Thoracic aorta (tissue), 2 donors: ENCODE results near the gene GABRB2. TPM values are rescaled to one million over a fixed set of nuclear protein-coding genes. Genes with fewer than 3 reads are reported as not detected.
"Not testable (repeated sequence)": the region's sequence is repeated elsewhere in the genome, so short reads cannot be mapped to it uniquely, and the experiment has no call there.

Experiments used
- ATAC-seq: fragments of 150-250 bp; one replicate; pipeline ENCODE4 v1.8.0; 2017; ENCODE audit warnings: low read depth; ENCODE audit not compliant: insufficient number of reproducible peaks, low FRiP score
- DNase-seq: peaks from one replicate; pipeline ENCODE4 v3.0.0-alpha.2; 2020; ENCODE audit warnings: low spot score
- H3K27ac ChIP-seq, 2 donors: fragments of 200-600 bp; sonication (generic); 1 replicate in 1 of 2; 2 replicates in 1 of 2; pipeline ENCODE4 v1.5.1; 2016; ENCODE audit warnings: mild to moderate bottlenecking in 2 of 2, moderate library complexity in 2 of 2
- H3K27me3 ChIP-seq: fragments of 200-600 bp; sonication (generic); replicated peaks from 2 replicates; pipeline ENCODE4 v1.6.0; 2016; ENCODE audit warnings: mild to moderate bottlenecking; ENCODE audit not compliant: insufficient read depth
- H3K36me3 ChIP-seq: fragments of 200-600 bp; sonication (generic); one replicate; pipeline ENCODE4 v1.5.1; 2016
- H3K4me1 ChIP-seq, 2 donors: fragments of 200-600 bp; sonication (generic); 1 replicate in 1 of 2; 2 replicates in 1 of 2; pipeline versions ENCODE4 v1.5.1 to v1.6.0; 2016; ENCODE audit warnings: low read depth in 2 of 2, mild to moderate bottlenecking in 1 of 2; ENCODE audit not compliant: control insufficient read depth in 1 of 2
- H3K4me3 ChIP-seq: fragments of 200-600 bp; sonication (generic); 2 replicates; pipeline ENCODE4 v1.5.1; 2016; ENCODE audit warnings: mild to moderate bottlenecking
- H3K9me3 ChIP-seq: fragments of 200-600 bp; sonication (generic); 2 replicates; pipeline ENCODE4 v1.5.1; 2016
- CTCF ChIP-seq: fragments of 200-600 bp; sonication (generic); IDR thresholded peaks from one replicate; pipeline ENCODE4 v1.5.1; 2019; ENCODE audit warnings: antibody characterized with exemption
- total RNA-seq, 2 donors: library from RNA; depleted of rRNA; stranded (reverse); fragments of >200 nt; gene quantifications; one replicate each; pipeline versions ENCODE4 v1.1.0 to v1.2.3, GENCODE V29; 2016

GABRB2 gene
- total RNA-seq, 2 donors from 2014 or later, result 0.27 to 0.78 TPM

GRCh38 chr5:161258438-161258837 is 288.1 kb downstream of the GABRB2 start:
- no peak overlapping the region for H3K27ac ChIP-seq
- TF ChIP-seq CTCF, result no peak
- ATAC-seq (no peak), DNase-seq (no peak)
- no peak overlapping the region for H3K4me3 ChIP-seq
- no peaks in the 10 kb centered on the region for H3K9me3 ChIP-seq
- H3K36me3 ChIP-seq, result no peaks in the 10 kb centered on the region
- no peaks in the 10 kb centered on the region for H3K27me3 ChIP-seq
- no peaks in the 10 kb centered on the region for H3K4me1 ChIP-seq

DNA sequence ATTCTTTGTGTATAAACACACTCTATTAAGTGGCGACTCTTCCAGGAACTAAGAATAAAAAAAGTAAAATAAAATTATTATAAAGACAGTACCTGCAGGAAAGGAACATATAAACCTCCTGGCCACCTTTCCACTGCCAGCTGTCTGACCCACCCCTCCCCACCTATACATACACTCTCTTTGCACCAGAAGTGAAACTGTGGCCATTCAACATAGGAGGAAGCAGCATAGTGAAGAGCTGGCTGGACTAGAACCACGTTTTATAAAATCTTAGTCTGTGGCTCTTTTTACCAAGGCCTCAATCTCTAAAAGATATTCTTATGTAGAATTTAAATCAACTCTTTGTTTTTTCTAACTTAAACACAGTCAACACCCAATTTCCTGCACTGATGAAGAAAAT is 289.6 kb downstream of the GABRB2 start:
- Histone ChIP-seq H3K4me3 (no peak overlapping the region), H3K27ac (no peak overlapping the region), H3K27me3 (no peaks in the 10 kb centered on the region), H3K36me3 (no peaks in the 10 kb centered on the region), H3K4me1 (no peaks in the 10 kb centered on the region), H3K9me3 (no peaks in the 10 kb centered on the region)
- ATAC-seq, result no peak
- no peak for TF ChIP-seq CTCF
- DNase-seq, result no peak

DNA sequence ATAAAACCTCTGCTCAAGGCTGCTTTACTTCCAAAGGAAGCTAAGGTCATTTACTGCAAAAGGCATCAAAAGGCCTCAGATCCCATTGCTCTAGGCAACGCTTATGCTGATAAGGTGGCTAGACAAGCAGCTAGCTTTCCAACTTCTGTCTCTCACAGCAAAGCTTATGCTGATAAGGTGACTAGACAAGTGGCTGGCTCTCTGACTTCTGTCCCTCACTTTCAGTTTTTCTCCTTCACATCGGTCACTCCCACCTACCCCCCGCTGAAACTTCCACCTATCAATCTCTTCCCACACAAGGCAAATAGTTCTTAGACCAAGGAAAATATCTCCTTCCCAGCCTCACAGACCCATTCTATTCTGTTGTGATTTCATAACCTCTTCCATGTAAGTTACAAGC is 293.6 kb downstream of the GABRB2 start:
- not testable (repeated sequence) for H3K4me1 ChIP-seq, DNase-seq, H3K9me3 ChIP-seq

DNA sequence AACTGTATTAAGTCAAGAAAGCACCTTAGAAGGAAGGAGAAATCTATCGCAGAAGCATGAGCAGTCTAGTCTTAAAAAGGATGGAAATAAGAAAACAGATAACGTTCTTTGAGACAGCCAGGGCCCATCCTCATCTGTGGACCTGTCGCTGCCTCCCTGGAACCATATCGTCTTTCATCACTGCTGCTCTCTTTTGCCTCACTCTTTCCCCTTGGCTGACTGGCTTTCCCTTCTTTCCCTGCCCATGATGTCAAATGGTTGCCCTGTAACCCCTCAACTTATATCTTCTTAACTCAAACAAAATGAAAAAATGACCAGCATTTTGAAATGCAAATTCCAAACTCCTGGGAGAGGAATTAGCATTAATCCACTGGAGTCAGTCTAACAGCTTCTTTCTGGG is 299.8 kb downstream of the GABRB2 start:
- ATAC-seq (no peak), DNase-seq (no peak)
- Histone ChIP-seq H3K36me3 (no peaks in the 10 kb centered on the region), H3K4me3 (no peak overlapping the region), H3K27ac (no peak overlapping the region), H3K27me3 (no peaks in the 10 kb centered on the region), H3K9me3 (no peaks in the 10 kb centered on the region), H3K4me1 (no peaks in the 10 kb centered on the region)
- no peak for TF ChIP-seq CTCF

More for the DNA sequence above, 293.6 kb downstream of the GABRB2 start:
- not testable (repeated sequence) for H3K36me3 ChIP-seq, ATAC-seq, H3K27me3 ChIP-seq, H3K4me3 ChIP-seq, H3K27ac ChIP-seq

GRCh38 chr5:161245846-161246245 is 300.7 kb downstream of the GABRB2 start:
- ATAC-seq, H3K27me3 ChIP-seq, H3K36me3 ChIP-seq, H3K4me1 ChIP-seq, H3K27ac ChIP-seq, H3K4me3 ChIP-seq, H3K9me3 ChIP-seq, DNase-seq: not testable (repeated sequence)

Other genes with a start within 250 kb of the GABRB2 start
- not detected for gene GABRA6, start 139.0 kb upstream of the GABRB2 start, total RNA-seq